GM19240 (cell line): ENCODE measurements around the gene ZCWPW1.
"Not testable (repeated sequence)": the region's sequence is repeated elsewhere in the genome, so short reads cannot be mapped to it uniquely, and the experiment has no call there.

Source experiments
- DNase-seq: peaks from one replicate; pipeline ENCODE4 v3.0.0; 2011; ENCODE audit warnings: low spot score; ENCODE audit not compliant: insufficient read length

Gene ZCWPW1

DNA sequence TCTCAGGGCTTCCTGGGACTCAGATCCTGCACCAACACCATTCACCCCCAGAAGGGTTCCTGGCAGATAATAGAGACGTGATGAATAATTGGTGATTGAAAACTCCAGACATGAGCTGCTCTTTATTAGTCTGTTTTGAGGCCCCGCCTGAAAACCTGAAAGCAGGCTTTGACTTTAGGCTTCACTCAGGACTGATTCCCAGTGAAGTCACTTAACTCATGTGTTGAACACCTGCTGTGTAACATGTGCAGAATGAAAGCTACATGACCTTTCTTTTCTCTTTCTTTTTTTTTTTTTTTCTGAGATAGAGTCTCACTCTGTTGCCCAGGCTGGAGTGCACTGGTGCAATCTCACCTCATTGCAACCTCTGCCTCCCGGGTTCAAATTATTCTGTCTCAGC, 26.7 kb upstream of the ZCWPW1 start:
- DNase-seq, result no peak

DNA sequence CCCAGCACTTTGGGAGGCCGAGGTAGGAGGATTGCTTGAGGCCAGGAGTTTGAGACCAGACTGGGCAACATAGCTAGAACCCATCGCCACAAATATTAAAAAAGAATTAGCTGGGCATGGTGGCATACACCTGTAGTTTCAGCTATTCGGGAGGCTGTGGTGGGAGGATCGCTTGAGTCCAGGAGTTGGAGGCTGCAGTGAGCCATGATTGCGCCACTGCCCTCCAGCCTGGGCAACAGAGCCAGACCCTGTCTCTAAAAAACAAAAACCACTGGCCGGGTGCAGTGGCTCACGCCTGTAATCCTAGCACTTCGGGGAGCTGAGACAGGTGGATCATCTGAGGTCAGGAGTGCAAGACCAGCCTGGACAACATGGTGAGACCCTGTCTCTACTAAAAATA, 25.4 kb upstream of the ZCWPW1 start:
- DNase-seq, result not testable (repeated sequence)

DNA sequence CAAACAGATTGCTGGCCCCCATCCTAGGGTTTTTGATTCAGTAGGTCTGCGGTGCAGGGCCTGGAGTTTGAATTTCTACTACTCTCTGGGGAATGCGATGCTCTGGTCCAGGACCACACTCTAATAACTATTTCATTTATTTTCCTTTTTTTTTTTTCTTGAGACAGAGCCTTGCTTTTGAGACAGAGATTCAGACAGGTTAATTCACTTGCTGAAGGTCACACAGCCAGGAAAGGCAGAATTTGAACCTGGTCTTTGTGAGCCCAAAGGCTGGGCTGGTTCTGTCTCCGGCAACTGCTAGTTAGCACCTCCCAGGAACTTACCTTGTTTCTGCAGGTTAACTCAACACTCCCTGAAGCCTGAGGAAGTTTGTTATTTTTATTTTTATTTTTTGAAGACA, 24.0 kb upstream of the ZCWPW1 start:
- no peak for DNase-seq

DNA sequence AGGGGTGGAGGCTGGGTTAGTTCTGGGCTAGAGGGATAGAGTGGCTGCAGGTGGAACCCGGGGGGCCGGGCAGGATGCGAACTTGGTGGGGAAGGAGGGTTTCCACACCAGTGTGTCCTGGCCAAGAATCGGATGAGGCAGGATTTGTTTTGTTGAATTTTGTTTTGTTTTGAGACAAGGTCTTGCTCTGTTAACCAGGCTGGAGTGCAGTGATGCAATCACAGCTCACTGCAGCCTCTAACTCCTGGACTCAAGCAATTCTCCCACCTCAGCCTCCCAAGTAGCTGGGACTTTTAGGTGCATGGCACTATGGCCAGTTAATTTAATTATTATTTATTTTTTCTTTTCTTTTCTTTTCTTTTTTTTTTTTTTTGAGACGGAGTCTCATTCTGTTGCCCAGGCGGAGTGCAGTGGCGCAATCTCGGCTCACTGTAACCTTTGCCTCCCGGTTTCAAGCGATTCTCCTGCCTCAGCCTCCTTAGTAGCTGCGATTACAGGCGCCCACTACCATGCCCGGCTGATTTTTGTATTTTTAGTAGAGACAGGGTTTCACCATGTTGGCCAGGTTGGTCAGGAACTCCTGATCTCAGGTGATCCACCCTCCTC, 20.8 kb upstream of the ZCWPW1 start:
- no peak for DNase-seq

DNA sequence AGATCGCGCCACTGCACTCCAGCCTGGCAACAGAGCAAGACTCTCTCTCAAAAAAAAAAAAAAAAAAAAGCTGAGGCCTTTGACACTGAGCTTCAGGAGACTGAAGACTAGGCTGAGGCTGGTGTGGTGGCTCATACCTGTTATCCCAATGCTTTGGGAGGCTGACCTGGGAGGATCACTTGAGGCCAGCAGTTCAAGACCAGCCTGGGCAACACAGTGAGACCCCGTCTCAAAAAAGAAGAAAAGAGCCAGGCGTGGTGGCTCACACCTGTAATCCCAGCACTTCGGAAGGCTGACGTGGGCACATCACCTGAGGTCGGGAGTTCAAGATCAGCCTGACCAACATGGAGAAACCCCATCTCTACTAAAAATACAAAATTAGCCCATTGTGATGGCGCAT, 18.9 kb upstream of the ZCWPW1 start:
- not testable (repeated sequence) for DNase-seq

- DNase-seq, result no peak
Observed at GRCh38 chr7:100446040-100446439, 17.5 kb upstream of the ZCWPW1 start.

DNA sequence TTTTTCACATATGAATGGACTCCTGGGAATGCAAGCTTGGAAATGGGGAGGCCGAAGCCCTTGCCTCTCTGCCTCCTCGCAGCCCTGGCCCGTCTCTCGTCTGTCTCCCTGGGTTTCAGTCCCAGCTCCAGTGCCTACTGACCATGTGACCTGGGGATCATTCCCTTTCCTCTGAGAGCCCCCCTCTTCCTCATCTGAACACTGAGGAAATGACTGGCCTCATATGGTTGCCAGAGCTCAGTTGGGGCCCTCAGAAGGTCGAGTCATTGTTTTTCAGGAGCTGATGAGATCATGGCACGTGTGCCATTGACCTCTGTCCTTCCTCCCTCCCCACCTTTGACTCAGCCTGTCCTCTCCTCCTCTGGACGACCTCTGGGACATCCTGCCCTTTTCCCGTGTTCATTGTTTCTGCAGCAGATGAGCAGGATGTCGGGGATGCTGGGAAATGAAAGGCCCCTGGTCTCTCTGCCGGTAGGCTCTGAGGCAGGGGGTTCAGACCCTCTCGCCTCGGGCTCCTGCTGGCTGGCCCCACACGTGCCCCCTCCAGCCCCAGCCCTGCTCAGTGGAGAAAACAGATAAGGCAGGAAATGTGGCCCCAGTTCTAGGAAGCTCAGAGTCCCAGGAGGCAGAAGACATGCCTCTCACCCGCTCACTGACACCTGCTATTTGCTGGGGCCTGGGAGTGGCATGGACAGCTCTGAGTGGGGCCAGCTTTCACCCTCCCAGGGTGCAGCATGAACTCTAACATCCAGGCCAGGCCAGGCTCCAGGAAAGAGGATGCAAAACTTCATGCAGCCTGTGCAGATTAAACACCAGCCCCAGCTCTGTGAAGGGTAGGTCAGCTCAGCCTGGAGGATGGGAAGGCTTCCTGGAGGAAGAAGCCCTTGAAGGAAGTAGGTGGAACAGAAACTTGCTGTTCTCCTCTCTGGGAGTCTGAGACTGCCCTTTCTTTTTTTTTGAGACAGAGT, 16.1 kb upstream of the ZCWPW1 start:
- DNase-seq, result no peak

- no peak for DNase-seq
Observed at GRCh38 chr7:100443096-100443840, 14.8 kb upstream of the ZCWPW1 start.

GRCh38 chr7:100441641-100442535, 13.4 kb upstream of the ZCWPW1 start:
- no peak for DNase-seq

DNA sequence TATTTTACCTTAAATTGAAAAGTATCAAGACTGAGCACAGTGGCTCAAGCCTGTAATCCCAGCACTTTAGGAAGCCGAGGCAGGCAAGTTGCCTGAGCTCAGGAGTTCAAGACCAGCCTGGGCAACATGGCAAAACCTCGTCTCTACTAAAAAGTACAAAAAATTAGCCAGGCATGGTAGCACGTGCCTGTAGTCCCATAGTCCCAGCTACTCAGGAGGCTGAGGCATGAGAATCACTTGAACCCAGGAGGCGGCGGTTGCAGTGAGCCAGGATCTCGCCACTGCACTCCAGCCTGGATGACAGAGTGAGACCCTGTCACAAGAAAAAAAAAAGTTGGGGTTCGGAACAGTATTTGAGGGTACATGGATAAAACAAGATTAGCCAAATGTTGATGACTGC, 10.7 kb upstream of the ZCWPW1 start:
- not testable (repeated sequence) for DNase-seq

DNA sequence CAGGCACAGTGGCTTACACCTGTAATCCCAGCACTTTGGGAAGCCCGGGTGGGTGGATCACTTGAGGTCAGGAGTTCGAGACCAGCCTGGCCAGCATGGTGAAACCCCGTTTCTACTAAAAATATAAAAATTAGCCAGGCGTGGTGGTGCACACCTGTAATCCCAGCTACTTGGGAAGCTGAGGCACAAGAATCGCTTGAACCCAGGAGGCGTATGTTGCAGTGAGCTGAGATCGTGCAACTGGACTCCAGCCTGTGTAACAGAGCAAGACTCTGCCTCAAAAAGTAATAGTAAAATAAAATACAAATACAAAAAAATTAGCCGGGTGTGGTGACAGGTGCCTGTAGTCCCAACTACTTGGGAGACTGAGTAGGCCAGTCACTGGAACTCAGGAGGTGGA, 10.2 kb upstream of the ZCWPW1 start:
- DNase-seq, result not testable (repeated sequence)

GRCh38 chr7:100438172-100438571, 9.7 kb upstream of the ZCWPW1 start:
- DNase-seq, result no peak

- no peak for DNase-seq
Observed at GRCh38 chr7:100437150-100438100, 8.9 kb upstream of the ZCWPW1 start.

GRCh38 chr7:100435401-100436304, 7.2 kb upstream of the ZCWPW1 start:
- no peak for DNase-seq

DNA sequence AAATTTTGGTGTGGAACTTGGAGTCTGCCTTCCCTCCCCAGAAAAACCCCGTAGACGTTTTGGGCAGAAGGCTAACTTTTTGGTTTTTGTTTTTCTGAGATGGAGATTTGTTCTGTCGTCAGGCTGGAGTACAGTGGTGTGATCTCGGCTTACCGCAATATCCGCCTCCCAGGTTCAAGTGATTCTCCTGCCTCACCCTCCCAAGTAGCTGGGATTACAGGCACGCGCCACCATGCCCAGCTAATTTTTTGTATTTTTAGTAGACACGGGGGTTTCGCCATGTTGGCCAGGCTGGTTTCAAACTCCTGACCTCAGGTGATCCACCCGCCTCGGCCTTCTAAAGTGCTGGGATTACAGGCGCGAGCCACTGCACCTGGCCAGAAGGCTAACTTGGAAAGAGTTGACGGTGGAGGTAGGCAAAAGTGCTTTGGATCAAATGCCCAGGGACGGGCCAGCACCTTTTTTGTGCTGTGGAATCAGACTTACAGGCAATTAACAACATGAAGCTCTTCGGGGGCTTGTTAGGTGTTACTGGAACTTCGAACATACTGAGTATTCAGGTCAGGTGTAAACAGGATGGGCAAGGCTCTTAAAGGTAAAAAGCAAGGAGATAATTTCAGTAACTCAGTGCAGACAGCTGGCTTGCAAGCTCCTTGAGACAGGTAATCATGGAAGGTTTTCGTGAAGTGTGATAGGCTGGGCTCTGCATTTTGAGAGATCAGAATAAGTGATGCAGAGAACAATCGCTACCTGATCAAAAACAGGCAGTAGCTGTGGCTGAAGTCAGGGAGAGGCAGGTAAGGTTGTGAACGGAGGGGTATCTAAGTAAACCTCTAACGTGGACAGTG, 6.0 kb upstream of the ZCWPW1 start:
- no peak for DNase-seq

DNA sequence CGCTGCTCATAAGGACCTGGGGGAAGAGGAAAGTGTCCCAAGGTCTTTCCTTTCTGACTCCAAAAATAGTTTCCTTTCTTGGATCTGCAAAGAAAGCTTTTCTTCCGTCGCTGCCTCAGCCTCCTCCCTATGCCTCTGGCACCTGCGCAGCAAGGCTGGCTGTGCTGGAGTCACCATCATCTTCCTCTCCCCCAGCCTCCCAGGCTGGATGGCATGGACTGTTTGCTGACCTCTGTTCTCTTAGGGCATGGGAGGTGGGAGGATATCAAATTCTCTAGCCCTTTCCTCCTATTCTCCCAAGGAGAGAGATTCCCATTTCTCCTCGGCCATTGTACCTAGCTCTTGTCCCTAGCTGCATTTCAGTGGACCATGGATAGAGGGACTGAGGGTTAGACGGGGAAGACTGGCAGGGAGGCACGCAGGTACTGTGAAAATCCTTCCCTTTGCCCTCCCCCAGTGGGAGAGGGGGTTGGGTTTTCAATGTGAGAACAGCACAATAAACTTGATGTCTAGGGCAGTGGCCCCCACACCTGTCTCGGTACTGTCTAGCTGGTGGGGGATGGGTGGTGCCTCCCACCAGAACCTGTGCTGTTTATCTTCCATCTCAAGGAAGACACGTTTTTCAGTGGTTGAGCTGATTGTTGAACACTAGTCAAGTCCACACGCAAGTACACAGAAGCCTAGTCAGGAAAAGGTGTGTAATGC, 5.2 kb upstream of the ZCWPW1 start:
- DNase-seq, result no peak

GRCh38 chr7:100433276-100433591, 4.7 kb upstream of the ZCWPW1 start:
- no peak for DNase-seq
